Karpas-422 (cell line): Measurements from ENCODE around the gene BRPF1. TPM values are rescaled to one million over a fixed set of nuclear protein-coding genes. Genes with fewer than 3 reads are reported as not detected.
A peak's percentile ranks its signal among the peaks of the same experiment; 100 is the strongest.

Experiments
- DNase-seq: peaks from one replicate; pipeline ENCODE4 v3.0.0-alpha.2; 2015
- H2AFZ ChIP-seq: fragments of 200-600 bp; sonication (generic); 2 replicates; pipeline ENCODE4 v1.6.1; 2014; ENCODE audit warnings: antibody characterized with exemption, low read length, mixed read lengths
- H3K27ac ChIP-seq: fragments of 200-600 bp; sonication (generic); 2 replicates; pipeline ENCODE4 v1.5.1; 2014; ENCODE audit warnings: mild to moderate bottlenecking, low read length, moderate library complexity
- H3K27me3 ChIP-seq: fragments of 200-600 bp; sonication (generic); 2 replicates; pipeline ENCODE4 v1.6.1; 2014; ENCODE audit warnings: low read length, mixed read lengths
- H3K36me3 ChIP-seq: fragments of 200-600 bp; sonication (generic); 2 replicates; pipeline ENCODE4 v1.6.1; 2014; ENCODE audit warnings: low read length, mixed read lengths; ENCODE audit not compliant: insufficient read depth
- H3K4me1 ChIP-seq: fragments of 200-600 bp; sonication (generic); 2 replicates; pipeline ENCODE4 v1.6.1; 2014; ENCODE audit warnings: mild to moderate bottlenecking, low read length, mixed read lengths
- H3K4me2 ChIP-seq: fragments of 200-600 bp; sonication (generic); 2 replicates; pipeline ENCODE4 v1.6.1; 2014; ENCODE audit warnings: low read length, low read depth, mild to moderate bottlenecking; ENCODE audit not compliant: poor library complexity, severe bottlenecking
- H3K4me3 ChIP-seq: fragments of 200-600 bp; sonication (generic); 2 replicates; pipeline ENCODE4 v1.5.1; 2014; ENCODE audit warnings: mild to moderate bottlenecking, antibody characterized with exemption, low read length, mixed read lengths
- H3K79me2 ChIP-seq: fragments of 200-600 bp; sonication (generic); 2 replicates; pipeline ENCODE4 v1.6.1; 2014; ENCODE audit warnings: mild to moderate bottlenecking, low read length, mixed read lengths
- H3K9ac ChIP-seq: fragments of 200-600 bp; sonication (generic); 2 replicates; pipeline ENCODE4 v1.6.0; 2014; ENCODE audit warnings: low read length
- H3K9me2 ChIP-seq: fragments of 200-600 bp; sonication (generic), shearing (Covaris generic); replicated peaks from 2 replicates; pipeline ENCODE4 v1.6.0; 2014; ENCODE audit warnings: mild to moderate bottlenecking, low read length, moderate library complexity; ENCODE audit not compliant: insufficient read depth
- H3K9me3 ChIP-seq: fragments of 300-700, 200-600 bp; sonication (generic); 2 replicates; pipeline ENCODE4 v1.6.1; 2014; ENCODE audit warnings: low read length, mixed read lengths
- H4K20me1 ChIP-seq: fragments of 200-600 bp; sonication (generic); 2 replicates; pipeline ENCODE4 v1.6.1; 2014; ENCODE audit warnings: mild to moderate bottlenecking, antibody characterized with exemption, low read length, low read depth; ENCODE audit not compliant: insufficient read depth
- total RNA-seq: library from RNA; depleted of rRNA; stranded (reverse); fragments of >200 nt; shearing (Covaris generic); gene quantifications from 2 replicates; pipeline ENCODE4 v1.2.3, GENCODE V29; 2014; ENCODE audit warnings: low replicate concordance

The BRPF1 gene
- total RNA-seq, 1 experiment from 2014 or later: 14.5 TPM

- no peak overlapping the region for H3K4me2 ChIP-seq
- H3K4me1 ChIP-seq: no peaks in the 10 kb centered on the region
- no peaks in the 10 kb centered on the region for H3K9me2 ChIP-seq
- H3K9ac ChIP-seq: no peak overlapping the region
- H4K20me1 ChIP-seq: no peaks in the 10 kb centered on the region
- no peaks in the 10 kb centered on the region for H3K9me3 ChIP-seq
- no peaks in the 10 kb centered on the region for H3K36me3 ChIP-seq
- H3K4me3 ChIP-seq: no peak overlapping the region
- no peak overlapping the region for H3K27ac ChIP-seq
- DNase-seq: no peak
- H2AFZ ChIP-seq: no peak overlapping the region
- no peaks in the 10 kb centered on the region for H3K27me3 ChIP-seq
- no peaks in the 10 kb centered on the region for H3K79me2 ChIP-seq
These were observed 26.9 kb upstream of the BRPF1 start for GRCh38 chr3:9704347-9705322.

DNA sequence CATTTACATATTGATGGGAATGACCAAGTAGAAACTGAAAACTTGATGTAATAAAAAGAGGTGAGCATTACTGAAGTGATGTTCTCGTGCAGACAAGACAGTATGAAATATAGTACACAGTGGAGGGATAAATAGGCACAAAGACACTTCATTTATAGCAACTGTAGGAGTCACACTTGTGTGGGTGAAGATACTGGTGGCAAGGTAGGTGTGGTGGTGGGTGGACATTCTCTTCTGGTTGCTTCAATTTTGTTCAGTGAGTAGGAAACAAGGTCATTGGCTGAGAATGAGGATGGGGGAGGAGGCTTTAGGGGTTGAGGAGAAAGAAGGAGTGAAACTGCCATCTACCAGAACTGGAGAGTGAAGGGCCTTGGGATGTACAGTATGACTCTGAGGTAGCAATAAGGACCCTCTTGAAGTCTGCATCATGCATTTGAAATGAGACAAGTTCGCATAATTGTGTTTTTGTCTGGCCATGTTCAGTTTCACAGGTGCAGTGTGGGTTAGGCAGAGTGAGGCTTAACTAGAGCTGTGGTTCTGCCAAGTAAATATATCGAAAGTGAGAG is 21.3 kb upstream of the BRPF1 start:
- H3K4me3 ChIP-seq: no peak overlapping the region
- H3K79me2 ChIP-seq: no peaks in the 10 kb centered on the region
- no peak for DNase-seq
- H3K9me3 ChIP-seq: no peaks in the 10 kb centered on the region
- H3K9ac ChIP-seq: no peak overlapping the region
- H3K27me3 ChIP-seq: no peaks in the 10 kb centered on the region
- no peak overlapping the region for H3K4me2 ChIP-seq
- H3K27ac ChIP-seq: no peak overlapping the region
- no peaks in the 10 kb centered on the region for H4K20me1 ChIP-seq
- H3K4me1 ChIP-seq: no peaks in the 10 kb centered on the region
- no peaks in the 10 kb centered on the region for H3K36me3 ChIP-seq
- no peak overlapping the region for H2AFZ ChIP-seq
- no peaks in the 10 kb centered on the region for H3K9me2 ChIP-seq

- no peaks in the 10 kb centered on the region for H3K9me3 ChIP-seq
- H3K9me2 ChIP-seq: no peaks in the 10 kb centered on the region
- H3K27ac ChIP-seq: no peak overlapping the region
- no peak for DNase-seq
- H3K36me3 ChIP-seq: no peaks in the 10 kb centered on the region
- no peaks in the 10 kb centered on the region for H3K27me3 ChIP-seq
- H3K9ac ChIP-seq: no peak overlapping the region
- no peak overlapping the region for H3K4me3 ChIP-seq
- no peaks in the 10 kb centered on the region for H3K4me1 ChIP-seq
- no peak overlapping the region for H2AFZ ChIP-seq
- no peak overlapping the region for H3K4me2 ChIP-seq
- no peaks in the 10 kb centered on the region for H3K79me2 ChIP-seq
- no peaks in the 10 kb centered on the region for H4K20me1 ChIP-seq
These were observed 19.1 kb upstream of the BRPF1 start for GRCh38 chr3:9712415-9712814.

DNA sequence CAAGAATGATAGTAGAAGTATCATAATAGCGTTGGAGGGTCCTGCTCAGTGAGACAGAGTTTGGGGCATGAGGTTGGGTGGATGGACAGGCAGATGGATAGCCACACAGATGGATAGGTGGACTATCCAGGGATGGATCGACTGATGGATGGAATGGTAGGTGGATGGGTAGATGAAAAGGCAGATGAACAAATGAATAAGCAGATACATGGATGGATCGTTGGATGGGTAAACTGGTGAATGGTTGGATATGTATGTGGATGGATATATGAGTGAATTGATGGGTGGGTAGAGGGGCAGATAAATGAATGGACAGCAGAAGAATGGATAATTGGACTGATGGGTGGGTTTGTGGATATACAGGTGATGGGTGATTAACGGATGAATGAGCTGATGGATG is 18.4 kb upstream of the BRPF1 start:
- Histone ChIP-seq H3K9me3 (no peaks in the 10 kb centered on the region), H3K4me2 (no peak overlapping the region), H3K27me3 (no peaks in the 10 kb centered on the region), H3K4me1 (no peaks in the 10 kb centered on the region), H3K27ac (no peak overlapping the region), H4K20me1 (no peaks in the 10 kb centered on the region), H3K4me3 (no peak overlapping the region), H3K36me3 (no peaks in the 10 kb centered on the region), H3K9me2 (no peaks in the 10 kb centered on the region), H3K79me2 (no peaks in the 10 kb centered on the region), H3K9ac (no peak overlapping the region), H2AFZ (no peak overlapping the region)
- DNase-seq: no peak

DNA sequence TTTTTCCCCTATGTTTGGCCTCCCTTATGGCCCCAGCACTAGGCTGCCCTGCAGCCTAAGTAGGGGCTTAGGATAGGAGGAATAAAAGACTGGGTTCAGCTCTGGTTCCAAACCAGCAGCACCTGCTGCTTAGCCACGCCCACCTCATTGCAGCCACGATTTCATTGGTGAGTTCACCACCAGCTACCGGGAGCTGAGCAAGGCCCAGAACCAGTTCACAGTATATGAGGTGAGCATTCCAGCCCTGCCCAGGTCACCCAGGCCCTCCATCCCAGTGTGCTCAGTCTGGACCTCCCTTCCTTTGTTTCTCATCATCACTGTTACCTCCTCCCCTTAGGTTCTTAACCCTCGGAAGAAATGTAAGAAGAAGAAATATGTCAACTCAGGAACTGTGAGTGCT is 16.4 kb upstream of the BRPF1 start:
- H3K4me2 ChIP-seq: no peak overlapping the region

GRCh38 chr3:9715764-9716437 is 15.6 kb upstream of the BRPF1 start:
- Histone ChIP-seq H3K27me3 (no peaks in the 10 kb centered on the region), H3K9ac (no peak overlapping the region), H3K9me3 (no peaks in the 10 kb centered on the region), H3K36me3 (no peaks in the 10 kb centered on the region), H3K9me2 (no peaks in the 10 kb centered on the region), H3K4me2 (no peak overlapping the region), H3K79me2 (no peaks in the 10 kb centered on the region), H4K20me1 (no peaks in the 10 kb centered on the region), H2AFZ (no peak overlapping the region), H3K4me1 (peaks cover 10% of the 10 kb centered on the region), H3K4me3 (no peak overlapping the region), H3K27ac (no peak overlapping the region)
- no peak for DNase-seq

More for the DNA sequence above, 16.4 kb upstream of the BRPF1 start:
- H4K20me1 ChIP-seq: no peaks in the 10 kb centered on the region
- no peak overlapping the region for H3K4me3 ChIP-seq
- no peaks in the 10 kb centered on the region for H3K9me3 ChIP-seq
- H3K9ac ChIP-seq: no peak overlapping the region
- no peaks in the 10 kb centered on the region for H3K36me3 ChIP-seq
- no peaks in the 10 kb centered on the region for H3K79me2 ChIP-seq
- H2AFZ ChIP-seq: no peak overlapping the region
- peaks cover 2% of the 10 kb centered on the region for H3K4me1 ChIP-seq
- no peaks in the 10 kb centered on the region for H3K27me3 ChIP-seq
- H3K9me2 ChIP-seq: no peaks in the 10 kb centered on the region
- no peak overlapping the region for H3K27ac ChIP-seq
- DNase-seq: peak; percentile 60

DNA sequence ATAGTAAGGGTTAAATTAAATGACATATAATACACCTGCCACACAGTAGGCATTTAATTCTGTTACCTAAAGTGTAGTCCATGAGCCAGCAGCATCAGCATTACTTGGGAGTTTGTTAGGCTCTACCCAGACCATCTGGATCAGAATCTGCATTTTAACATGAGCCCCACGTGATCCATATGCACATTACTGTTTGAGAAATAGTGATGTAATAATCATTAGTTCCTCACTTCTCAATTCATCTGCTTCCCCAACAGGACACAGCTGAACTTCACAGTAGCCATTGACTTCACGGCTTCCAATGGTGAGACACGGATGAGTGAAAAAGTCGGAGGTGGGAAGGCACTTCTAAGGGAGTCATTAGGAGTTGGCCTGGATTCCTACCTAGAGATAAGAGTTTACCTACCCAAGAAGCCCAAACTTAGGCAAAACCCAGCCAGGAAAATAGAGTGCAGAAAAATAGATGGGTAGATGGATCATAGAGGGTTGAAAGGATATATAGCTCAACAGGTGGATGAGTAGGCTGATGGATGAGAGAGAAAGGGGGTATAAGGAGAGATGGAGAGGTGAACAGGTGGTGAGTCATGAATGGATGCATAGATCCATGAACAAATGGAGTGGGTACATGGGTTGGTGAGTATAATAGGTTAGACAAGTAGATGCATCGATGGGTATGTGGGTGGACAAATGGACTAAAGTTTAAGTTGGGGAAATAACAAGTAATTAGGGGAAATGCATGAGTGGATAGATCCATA is 14.6 kb upstream of the BRPF1 start:
- H2AFZ ChIP-seq: no peak overlapping the region
- H3K9me2 ChIP-seq: no peaks in the 10 kb centered on the region

More for the DNA sequence above, 14.6 kb upstream of the BRPF1 start:
- Histone ChIP-seq H3K27ac (no peak overlapping the region), H3K27me3 (no peaks in the 10 kb centered on the region), H3K4me1 (peaks cover 20% of the 10 kb centered on the region), H3K9ac (no peak overlapping the region), H3K4me3 (no peak overlapping the region), H3K9me3 (no peaks in the 10 kb centered on the region), H3K4me2 (no peak overlapping the region), H3K79me2 (no peaks in the 10 kb centered on the region), H4K20me1 (no peaks in the 10 kb centered on the region), H3K36me3 (no peaks in the 10 kb centered on the region)
- no peak for DNase-seq
